ENCODE data around the gene DNAJC7.
"Not testable (repeated sequence)": the region's sequence is repeated elsewhere in the genome, so short reads cannot be mapped to it uniquely, and the experiment has no call there.

DNAJC7 gene

GRCh38 chr17:42040818-42041217 lies 23.6 kb upstream of the DNAJC7 start:
- no peak for DNase-seq

- no peak for DNase-seq
Observed at GRCh38 chr17:42039794-42040763, 22.8 kb upstream of the DNAJC7 start.

GRCh38 chr17:42038221-42038973 lies 21.2 kb upstream of the DNAJC7 start:
- DNase-seq: no peak

- DNase-seq: no peak
Observed at GRCh38 chr17:42034059-42034458, 16.8 kb upstream of the DNAJC7 start.

GRCh38 chr17:42031584-42031983 lies 14.3 kb upstream of the DNAJC7 start:
- no peak for DNase-seq

GRCh38 chr17:42028791-42029127 lies 11.5 kb upstream of the DNAJC7 start:
- no peak for DNase-seq

- DNase-seq: peak in 1 of 2 experiments; percentile 40
Observed at GRCh38 chr17:42027961-42028790, 10.9 kb upstream of the DNAJC7 start.

GRCh38 chr17:42027590-42027889 lies 10.3 kb upstream of the DNAJC7 start:
- DNase-seq: no peak

GRCh38 chr17:42026857-42027589 lies 9.8 kb upstream of the DNAJC7 start:
- DNase-seq: no peak

- DNase-seq: no peak
Observed at GRCh38 chr17:42025936-42026335, 8.7 kb upstream of the DNAJC7 start.

GRCh38 chr17:42025191-42025579 lies 7.9 kb upstream of the DNAJC7 start:
- DNase-seq: no peak

GRCh38 chr17:42023524-42024349 lies 6.5 kb upstream of the DNAJC7 start:
- DNase-seq: no peak

GRCh38 chr17:42020845-42021244 lies 3.6 kb upstream of the DNAJC7 start:
- DNase-seq: not testable (repeated sequence)

GRCh38 chr17:42019509-42020404 lies 2.5 kb upstream of the DNAJC7 start, which contains the start of gene NKIRAS2:
Gene NKIRAS2, plus strand, starts transcription at chr17:42020090. Its CDS starts 1,488 bp downstream, at chr17:42021578.
- peak; percentile 83 to 95 for DNase-seq

GRCh38 chr17:42018988-42019387 lies 1.7 kb upstream of the DNAJC7 start:
- DNase-seq: no peak

GRCh38 chr17:42018339-42018738 lies 1.1 kb upstream of the DNAJC7 start:
- no peak for DNase-seq

- DNase-seq: no peak
Observed at GRCh38 chr17:42017866-42018200, 594 bp upstream of the DNAJC7 start.

- no peak for DNase-seq
Observed at GRCh38 chr17:42016411-42016831, 818 bp downstream of the DNAJC7 start.

- DNase-seq: not testable (repeated sequence)
Observed at GRCh38 chr17:42013740-42014139, 3.5 kb downstream of the DNAJC7 start.

- DNase-seq: not testable (repeated sequence)
Observed at GRCh38 chr17:42012363-42012762, 4.9 kb downstream of the DNAJC7 start.
